Cerebellar nuclear complex (tissue), 1 donor: ENCODE results near the gene F11R.
"Not testable (repeated sequence)": the region's sequence is repeated elsewhere in the genome, so short reads cannot be mapped to it uniquely, and the experiment has no call there.

Source experiments
- DNase-seq, 2 experiments: peaks; one replicate each; lab custom pipeline; 2025; lab: John Stamatoyannopoulos, UW

F11R gene

DNA sequence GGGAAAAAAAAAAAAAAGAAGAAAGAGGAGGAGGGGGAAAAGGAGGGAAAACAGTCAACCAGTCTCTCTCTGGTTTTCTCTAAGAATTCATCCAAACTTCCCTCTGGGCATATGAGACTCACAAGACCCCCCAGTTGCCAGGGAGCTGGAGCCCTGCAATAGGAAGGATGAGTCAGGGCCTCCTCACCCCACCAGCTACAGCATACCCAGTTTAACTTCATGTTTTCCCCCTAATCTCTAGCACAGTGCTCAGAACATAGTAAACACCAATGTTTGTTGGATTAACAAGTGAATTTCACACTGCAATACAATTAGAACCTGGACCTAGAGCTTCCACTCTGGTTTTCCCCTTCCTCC, 7.8 kb downstream of the F11R start:
- no peak for DNase-seq

DNA sequence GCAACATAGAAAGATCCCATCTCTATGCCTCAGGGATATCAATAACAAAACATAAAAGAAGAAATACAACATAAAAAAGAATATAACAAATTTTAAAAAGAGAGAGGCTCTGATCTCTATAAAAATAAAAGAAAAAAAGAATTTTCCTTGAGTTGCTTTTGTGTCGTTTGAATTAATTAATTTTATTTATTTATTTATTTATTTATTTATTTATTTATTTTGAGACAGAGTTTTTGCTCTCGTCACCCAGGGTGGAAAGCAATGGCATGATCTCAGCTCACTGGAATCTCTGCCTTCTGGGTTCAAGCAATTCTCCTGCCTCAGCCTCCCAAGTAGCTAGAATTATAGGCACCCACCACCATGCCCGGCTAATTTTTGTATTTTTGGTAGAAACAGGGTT, 8.5 kb downstream of the F11R start:
- no peak for DNase-seq

DNA sequence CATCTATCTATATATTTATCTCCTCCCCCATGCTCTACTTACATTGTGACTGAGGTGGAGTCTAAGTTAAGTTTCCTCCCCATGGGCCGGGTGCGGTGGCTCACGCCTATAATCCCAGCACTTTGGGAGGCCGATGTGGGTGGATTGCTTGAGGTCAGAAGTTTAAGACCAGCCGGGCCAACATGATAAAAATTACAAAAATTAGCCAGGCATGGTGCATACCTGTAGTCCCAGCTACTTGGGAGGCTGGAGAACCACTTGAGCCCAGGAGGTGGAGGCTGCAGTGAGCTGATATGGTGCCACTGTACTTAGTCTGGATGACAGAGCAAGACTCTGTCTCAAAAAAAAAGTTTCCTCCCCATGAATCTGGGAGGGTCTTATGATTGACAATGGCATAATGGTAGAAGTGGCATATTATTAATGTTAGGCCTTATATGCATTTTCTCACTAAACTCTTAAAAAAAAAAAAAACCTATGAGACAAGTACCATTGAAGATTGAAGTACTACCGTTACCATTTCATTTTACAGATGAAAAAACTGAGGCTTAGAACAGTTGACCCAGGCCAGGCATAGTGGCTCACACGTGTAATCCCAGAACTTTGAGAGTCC, 11.2 kb downstream of the F11R start:
- no peak for DNase-seq

DNA sequence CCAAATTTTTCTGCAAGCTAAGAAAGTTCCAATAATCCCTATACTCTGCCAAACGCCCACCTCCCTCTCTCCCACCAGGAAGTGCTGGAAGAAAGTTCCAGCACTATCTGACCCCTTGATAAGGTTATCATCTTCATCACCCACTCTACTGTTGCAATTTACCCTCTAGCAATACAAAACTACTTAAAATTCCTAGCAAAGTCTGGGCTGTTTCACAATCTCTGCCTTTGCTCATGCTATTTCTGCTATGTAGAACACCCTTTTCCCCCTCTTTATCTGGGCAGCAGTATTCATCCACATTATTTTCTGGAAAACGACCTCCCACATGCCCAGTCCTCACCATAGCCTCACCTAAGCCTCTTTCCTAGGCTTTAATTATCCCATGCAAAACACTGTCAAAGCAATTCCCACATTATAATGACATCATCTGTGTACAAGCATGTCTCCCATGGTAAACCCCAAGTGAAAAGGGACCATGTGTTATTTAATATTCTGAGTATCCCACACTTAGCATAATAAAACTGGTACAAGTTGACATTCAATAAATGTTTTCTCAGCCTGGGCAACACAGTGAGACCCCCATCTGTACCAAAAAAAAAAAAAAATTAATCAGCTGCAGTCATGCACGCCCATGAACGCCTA, 12.0 kb downstream of the F11R start:
- no peak for DNase-seq

DNA sequence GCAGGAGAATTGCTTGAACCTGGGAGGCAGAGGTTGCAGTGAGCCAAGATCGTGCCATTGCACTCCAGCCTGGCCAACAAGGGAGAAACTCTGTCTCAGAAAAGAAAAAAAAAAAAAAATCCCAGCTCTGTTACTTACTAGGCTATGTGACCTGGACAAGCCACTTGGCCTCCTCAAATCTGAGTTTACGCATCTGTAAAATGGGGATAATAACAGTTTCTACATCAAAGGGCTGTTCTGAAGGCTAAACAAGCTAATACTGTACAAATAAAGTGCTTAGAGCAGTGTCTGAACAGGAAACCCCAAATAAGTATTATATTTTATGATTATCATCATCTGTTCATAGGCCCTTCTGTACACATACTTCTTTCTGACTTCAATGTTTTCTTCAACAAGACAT, 13.6 kb downstream of the F11R start:
- no peak for DNase-seq

DNA sequence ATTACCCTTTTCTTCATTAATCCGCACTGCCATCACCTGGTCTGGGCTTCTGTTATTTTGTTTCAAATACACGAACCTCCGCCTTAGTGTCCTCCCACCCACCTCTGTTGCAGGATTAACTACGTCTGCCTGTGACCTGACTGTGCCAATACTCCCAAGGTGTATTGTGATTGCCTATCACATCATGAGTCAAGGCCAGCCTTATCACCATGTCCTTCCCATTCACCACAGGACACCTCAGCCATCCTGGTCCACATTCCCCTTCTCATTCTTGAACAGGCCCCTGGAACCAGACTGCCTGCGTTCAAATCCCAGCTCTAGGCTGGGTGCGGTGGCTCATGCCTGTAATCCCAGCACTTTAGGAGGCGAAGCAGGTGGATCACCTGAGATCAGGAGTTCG, 14.4 kb downstream of the F11R start:
- DNase-seq = no peak

DNA sequence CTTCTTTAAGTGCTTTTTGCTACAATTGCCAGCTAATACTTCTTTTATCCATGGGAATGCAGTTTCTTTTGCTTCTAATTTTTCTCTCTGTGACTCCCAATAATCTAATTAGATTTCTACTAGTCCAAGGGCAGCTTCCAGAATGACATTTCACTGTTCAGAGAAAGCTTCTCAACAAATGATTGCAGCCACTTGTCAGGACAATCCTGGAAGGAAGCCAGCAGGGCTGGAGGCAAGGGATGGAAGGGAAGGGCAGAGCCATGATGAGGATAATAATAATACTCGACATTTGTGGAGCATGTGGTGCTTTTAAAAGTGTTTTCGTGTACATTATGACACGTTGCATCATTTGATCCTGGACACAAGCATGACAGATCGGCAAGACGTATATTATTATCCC, 19.4 kb downstream of the F11R start:
- no peak for DNase-seq

DNA sequence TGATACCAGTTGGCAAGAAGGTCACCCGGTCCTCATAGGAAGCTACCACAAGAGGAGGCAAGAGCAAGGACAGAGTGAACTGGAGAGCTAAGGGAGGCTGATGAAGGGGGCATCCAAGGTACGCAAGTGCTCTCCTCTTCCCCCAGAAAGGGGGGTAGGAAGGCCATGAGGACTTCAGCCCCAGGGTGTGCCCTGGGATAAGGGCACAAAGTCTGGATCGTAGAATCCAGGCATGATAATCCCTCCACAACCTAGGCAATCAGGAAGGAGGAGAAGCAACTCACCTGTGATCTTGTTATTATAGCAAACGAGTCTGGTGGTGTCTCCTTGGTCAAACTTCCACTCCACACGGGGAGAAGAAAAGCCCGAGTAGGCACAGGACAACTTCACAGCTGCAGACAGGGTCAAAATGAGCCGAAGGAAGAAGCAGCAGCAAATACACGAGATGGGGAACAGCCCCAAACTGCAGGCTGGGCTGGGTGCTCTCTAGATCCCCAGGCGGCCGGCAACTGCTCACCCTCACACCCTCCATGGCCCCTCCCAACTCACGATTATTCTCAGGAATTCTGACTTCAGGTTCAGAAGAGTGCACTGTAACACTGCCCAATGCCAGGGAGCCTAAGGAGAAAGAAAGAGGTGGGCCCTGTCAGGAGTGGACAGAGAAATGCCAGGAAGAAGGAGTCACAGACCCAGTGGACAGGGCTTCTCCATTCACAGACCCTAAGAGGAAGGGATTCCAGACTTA, 20.0 kb downstream of the F11R start:
- DNase-seq = no peak

DNA sequence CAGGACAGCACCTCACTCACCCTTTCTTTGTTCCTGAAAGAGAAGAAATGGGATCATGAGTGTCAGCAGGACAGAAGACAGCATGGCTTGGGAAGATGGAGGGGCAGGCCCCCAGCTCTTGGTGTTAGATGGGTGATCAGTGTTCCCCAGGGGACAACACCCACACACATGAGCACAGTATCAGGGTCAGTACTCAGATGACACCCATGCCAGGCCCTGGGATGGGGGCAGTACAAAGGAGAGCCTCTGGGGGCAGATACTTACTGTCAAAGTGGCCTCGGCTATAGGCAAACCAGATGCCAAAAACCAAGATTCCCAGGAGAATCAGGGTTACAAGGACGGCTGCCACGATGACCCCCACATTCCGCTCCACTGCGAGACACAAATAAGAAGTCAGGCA, 21.6 kb downstream of the F11R start:
- DNase-seq = no peak

DNA sequence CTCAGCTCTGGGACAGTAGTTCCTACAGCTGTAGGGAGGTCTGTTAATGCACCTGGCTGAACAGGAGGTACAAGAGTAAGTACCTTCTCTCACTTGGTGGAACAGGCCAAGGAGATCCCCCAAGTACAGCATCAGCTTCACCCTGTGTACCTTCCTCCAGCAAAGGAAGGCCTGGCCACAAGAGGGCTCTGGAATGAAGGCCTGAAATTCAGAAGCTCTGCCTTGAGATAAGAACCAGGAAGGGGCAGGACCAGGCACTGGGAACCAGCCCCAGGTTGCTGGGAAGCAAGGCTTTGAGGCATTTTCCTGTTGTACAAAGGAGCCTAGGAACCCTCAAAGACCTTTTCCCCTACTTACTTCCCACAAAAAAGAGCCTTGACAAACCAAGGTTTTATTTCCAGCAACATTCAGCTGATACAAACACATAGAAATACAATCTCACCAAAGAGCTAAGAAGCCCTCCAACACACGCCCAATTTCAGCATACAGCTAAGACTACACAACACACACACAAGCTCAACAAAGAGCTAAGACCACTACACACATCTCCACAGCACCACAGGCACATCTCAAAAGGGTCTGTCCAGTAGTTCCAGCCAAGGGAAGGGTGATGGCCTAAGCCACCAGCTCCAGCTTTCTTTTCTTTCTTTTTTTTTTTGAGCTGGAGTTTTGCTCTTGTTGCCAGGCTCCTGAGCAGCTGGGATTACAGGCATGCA, 23.5 kb downstream of the F11R start:
- no peak for DNase-seq

DNA sequence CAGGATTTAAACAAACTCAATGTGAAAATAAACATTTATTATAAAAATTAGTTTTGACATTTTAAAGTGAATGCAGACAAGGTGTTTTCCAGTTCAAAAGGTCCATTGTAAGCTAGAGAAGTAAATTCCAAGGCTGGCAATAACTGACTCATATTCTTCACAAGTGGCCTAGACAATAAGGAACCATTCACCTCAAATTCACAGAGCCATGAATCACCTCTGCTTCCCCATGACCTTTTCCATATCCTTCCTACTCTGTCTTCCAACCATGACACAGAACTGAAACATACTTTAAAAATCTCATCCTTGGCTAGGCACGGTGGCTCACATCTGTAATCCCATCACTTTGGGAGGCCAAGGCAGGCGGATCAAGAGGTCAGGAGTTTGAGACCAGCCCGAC, 24.8 kb downstream of the F11R start:
- no peak for DNase-seq

DNA sequence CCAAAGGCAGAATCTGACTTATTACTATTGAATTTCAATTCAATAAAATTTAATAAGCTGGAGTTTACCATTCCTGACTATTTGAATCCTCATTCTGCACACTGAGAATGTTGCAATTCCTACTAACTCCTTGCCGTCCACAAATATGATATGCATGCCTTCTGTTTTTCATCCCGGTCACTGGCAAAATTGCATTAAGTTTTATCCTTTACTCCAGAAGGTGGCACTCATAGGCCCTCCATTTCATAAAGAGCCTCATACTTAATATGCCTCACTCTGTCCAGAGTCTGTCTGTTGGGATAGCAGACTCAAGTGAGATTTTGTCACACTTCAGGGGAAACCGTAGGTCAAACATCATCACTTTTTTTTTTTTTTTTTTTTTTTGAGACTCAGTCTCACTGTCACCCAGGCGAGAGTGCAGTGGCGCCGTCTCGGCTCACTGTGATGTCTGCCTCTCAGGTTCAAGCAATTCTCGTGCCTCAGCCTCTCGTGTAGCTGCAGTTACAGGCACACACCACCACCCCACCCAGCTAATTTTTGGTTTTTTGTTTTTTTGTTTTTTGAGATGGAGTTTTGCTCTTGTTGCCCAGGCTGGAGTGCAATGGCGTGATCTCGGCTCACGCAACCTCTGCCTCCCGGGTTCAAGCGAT, 27.3 kb downstream of the F11R start:
- no peak for DNase-seq

DNA sequence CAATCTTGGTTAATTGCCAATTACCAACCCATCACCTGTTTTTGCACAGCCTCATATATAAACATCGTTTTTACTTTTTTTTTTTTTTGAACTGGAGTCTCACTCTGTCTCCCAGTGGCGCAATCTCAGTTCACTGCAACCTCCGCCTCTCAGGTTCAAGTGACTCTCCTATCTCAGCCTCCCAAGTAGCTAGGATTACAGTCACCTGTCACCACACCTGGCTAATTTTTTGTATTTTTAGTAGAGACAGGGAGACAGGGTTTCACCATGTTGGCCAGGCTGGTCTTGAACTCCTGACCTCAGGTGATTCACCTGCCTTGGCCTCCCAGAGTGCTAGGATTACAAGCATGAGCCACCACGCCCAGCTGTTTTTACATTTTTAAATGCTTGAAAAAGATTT, 28.9 kb downstream of the F11R start:
- not testable (repeated sequence) for DNase-seq

DNA sequence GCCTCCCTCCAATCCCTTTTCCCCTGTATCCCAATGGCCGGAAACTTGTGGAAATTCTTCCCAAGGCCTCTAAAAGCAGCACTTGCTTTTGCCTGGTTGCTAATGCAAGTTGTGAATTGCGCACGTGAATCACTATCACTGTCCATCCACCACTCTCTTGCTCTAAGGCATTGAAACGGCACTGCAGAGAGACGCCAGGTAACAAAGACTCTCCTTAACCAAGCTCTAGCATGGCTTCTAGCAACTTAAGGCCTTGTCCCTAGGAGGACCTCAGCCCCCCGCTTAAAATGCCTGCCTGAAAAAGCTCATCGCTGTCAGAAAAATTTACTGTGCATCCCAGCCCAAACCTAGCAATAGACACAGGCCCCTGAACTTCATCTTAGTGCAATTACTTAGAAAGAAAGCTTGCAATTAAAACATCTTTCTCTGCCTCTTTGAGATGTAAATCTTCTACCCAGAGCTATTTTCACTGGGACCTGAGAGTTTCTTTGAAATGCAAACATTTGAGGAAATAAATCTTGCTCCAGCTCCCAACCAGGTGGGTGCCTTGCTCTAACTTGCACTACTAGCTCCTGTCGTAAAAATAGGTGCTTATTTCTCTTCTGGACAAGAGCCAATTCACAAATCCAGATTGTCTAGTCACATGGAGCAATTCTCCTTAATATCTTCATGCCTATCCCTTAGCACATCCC, 33.4 kb downstream of the F11R start:
- DNase-seq = no peak

DNA sequence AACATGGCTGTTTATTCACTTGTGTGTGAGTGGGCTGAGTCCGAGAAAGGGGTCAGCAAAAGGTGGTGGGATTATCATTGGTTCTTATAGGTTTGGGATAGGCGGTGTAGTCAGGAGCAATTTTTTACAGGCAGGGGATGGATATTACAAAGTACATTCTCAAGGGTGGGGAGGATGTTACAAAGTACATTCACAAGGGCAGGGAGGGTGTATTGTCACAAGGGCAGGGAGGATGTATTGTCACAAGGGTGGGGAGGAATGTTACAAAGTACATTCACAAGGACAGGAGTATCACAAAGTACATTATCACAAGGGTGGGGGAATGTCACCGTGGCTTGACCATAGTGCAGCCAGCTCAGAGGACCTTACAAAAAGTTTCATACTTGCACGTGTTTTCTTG, 35.2 kb downstream of the F11R start:
- DNase-seq = no peak

DNA sequence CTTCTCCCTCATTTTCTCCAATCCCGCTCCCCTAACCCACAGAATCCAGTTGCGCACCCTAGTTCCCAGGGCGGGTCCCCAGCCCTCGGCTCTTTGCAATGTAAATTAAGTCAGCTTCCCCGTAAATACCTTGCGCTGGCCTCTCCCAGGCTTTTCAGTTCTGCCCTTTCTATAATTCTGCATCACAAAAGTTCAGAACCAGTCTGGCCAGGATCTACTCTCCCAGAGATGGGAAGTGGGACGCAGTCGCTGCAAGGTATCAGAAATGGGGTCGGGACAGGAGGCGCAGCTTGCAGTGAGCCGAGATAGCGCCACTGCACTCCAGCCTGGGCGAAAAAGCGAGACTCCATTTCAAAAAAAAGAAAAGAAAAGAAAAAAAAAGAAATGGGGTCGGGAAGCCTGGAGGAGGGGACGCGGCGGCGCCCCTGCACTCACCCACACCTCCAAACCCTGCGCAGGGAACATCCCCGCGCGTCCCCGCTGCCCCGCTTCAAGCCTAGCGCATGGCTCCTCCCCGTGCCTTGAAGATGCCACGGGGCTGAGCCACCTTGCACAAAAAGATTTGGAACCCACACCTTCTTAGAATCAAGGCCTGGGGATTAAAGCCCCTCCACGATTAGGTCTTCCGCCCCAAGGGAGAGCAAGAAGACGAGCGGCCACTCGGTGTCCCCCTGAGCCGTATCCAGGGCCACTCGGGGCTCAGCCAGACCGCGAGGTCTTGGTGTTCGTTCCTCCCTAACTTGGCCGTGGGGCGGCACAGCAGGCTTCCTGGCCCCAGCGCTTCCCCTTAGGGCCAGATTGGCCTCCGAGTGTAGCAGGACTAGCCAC, 39.2 kb downstream of the F11R start:
- no peak for DNase-seq

DNA sequence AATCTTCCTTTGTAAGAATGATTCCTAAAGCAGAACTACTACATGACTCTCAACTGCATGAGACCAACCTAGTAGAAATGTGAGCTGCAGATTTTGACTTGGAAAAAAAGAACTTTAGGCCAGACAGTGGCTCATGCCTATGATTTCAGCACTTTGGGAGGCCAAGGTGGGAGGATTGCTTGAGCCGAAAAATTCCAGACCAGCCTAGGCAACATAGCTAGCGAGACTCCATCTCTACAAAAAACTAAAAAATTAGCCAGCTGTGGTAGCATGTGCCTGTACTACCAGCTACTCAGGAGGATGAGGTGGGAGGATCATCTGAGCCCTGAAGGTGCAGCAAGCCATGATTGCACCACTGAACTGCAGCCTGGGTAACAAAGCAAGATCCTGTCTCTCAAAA, 41.7 kb downstream of the F11R start:
- no peak for DNase-seq

DNA sequence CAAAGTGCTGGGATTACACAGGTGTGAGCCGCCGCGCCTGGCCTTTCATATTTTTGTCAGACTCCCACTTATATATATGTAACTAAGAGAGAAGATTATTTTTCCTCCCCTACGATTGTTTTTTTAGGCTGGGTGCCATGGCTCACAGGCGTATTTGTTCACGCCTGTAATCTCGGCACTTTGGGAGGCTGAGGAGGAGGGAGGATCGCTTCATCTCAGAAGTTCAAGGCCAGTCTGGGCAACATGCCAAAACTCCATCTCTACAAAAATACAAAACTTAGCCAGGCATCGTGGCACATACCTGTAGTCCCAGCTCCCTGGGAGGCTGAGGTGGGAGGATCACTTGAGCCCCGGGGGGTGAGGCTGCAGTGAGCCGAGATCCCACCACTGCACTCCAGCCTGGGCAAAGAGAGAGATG, 42.4 kb downstream of the F11R start:
- no peak for DNase-seq

DNA sequence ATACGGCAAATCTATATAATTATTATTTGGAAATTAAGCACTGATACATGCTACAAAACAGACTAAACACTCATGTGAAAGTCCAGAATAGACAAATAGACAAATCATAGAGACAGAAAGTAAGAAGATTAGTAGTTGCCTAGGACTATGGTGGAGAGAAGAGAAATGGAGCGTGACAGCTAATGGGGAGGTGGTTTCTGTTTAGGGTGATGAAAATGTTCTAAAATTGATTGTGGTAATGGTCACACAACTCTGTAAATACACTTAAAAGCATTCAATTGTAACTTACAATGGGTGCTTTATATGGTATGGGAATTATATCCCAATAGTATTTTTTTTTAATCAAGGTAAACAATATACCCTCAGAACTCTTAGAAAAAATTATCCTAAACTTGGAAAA, 45.9 kb downstream of the F11R start:
- DNase-seq = no peak

DNA sequence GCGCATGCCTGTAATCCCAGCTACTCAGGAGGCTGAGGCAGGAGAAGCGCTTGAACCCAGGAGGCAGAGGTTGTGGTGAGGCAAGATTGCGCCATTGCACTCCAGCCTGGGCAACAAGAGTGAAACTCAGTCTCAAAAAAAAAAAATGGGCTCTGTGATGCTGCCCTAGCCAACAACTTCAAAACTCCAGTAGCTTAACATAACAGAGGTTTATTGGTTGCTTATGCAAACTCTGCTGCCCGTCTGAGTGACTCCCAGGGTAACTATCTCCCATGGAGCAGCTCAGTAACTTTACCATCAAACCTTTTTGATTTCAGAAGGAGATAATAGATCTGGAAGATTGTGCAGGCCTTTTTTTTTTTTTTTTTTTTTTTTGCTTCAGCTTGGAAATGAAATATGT, 47.5 kb downstream of the F11R start:
- no peak for DNase-seq

DNA sequence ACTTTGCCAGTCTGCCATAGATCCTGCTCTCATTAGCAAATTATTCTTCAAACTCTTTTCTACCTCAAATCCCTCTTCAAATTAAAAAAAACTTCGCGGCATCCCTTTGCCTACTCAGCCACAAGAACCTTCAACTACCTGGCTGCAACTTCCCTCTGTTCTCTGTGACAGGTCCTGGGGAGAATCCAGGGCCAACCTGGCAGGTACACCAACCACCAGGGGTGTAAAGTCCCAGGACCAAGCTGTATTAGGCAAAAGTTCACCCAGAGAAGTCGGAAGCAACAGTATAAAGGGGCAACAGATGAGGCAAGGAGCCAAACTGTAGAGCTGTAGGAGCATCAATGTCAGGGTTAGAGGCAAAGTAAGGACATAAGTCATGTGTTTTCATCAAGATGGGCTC, 48.0 kb downstream of the F11R start:
- DNase-seq = no peak
